ENCODE results near the gene GPR22.

GPR22 gene

DNA sequence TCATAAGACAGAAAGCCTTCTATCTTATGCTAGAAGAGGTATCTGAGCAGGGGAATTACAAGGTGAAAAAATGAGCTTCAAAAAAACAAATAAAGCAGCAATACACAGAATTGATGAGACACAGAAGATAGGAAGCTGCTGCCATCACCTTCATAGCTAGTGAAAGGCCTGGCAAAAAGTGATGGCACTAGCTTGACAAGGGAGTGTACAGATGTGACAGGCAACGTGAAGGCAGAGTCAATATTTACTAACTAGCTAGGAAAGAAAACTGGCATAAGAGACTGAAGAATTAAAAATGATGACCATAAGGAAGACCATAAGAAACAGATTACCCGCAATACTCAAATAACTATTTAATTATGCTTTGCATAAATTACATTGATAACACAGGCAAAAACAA lies 9.4 kb downstream of the GPR22 start:
- DNase-seq: no peak

DNA sequence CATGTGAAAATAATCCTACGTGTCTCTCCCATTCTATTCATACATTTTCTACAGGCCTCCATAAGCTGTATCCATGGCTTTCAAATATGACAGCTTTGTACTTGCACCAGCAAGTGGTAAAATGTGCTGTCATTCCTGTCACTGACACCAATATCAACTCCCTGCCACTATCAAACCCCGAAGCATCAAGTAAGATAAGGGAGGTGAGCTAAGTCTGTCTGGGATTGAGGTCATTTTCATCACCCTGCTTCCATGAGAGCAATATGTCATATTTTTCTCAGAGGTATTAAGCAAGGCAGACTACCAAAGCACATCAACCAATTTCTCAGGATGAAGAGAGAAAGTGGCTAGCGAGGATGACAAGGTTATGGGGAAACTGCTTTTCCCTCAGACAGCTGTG lies 11.1 kb downstream of the GPR22 start:
- DNase-seq: no peak

DNA sequence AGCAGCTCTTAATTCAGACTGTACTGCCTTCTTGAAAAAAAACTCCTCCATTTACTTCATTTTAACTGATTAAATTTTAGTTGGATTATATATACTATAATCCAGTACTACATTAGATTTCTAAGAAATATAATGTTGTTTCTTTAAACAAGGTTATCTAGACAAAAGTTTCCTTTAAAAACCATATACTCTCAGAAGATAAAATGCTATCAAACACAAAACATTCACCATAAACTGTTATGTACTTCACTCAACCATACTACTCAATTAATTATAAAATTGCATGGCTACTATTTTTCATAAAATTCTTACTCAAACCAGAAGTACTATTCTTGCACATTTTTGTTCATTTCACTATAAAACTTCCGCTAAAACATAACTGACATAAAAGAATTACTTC lies 12.7 kb downstream of the GPR22 start:
- no peak for DNase-seq

DNA sequence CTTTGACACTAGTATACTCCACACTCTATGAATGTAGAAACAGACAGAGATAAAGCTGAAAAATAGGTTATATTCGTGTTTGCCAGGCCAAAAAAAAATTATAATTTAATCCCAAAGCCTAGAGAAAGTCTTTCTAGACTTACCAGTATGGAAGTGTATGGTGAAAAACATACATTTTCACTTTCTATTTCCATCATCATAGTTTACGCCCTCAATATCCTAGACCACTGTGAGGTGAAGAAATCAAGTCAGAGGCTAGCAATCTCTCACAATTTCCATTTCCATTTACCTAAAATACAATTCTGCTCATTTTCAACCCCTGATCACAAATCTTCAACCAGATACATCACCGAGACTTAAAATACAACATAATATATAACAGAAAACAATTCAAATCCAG lies 16.2 kb downstream of the GPR22 start:
- no peak for DNase-seq

DNA sequence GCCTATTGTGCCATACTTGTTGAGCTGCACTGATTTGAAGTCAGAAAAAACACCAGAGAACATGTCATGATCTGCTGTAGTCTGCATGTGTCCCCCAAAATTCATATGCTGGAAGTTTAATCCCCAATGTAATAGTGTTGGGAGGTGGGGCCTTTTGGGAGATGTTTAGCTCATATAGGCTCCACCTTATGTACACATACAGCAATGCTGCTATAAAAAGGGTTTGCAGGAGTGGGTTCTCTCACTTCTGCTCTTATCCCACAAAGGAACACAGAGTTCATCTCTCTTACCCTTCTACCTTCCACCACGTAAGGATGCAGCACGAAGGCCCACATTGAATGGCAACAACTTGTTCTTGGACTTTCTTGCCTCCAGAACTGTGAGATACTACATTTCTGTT lies 23.0 kb downstream of the GPR22 start:
- DNase-seq: no peak

DNA sequence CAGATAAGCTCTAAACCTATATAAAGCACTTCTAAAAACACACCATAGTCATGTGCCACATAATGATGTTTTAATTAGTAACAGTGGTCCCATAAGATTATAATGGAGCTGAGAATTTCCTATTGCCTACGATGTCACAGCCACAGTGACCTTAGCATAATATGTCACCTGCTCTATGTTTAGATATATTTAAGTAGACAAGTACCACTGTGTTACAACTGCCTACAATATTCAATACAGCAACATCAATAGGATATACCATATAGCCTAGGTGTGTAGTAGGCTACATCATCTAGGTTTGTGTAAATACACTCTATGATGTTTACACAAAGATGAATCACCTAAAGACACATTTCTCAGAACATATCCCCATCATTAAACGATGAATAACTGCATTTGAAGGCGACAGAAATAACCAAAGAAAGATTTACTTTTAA lies 24.5 kb downstream of the GPR22 start:
- no peak for DNase-seq

DNA sequence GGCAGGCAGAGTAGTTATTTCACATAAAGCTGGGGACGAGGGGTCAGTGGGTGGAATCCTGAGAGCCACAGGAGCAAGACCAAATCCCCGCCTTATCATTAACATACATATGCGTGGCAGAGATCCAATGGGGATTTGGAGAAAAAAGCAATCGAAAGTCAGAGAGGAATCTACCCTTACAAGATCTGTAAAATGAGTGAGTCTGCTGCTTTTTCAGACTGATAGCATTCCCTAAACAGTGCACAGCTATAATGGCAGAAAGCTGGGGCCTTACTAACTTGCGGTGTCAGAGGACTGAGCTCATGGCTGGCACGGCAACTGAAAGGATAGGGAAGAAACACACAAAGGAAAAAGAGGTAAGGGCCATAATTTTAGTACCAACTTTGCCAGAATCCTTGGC lies 25.0 kb downstream of the GPR22 start:
- DNase-seq: no peak

DNA sequence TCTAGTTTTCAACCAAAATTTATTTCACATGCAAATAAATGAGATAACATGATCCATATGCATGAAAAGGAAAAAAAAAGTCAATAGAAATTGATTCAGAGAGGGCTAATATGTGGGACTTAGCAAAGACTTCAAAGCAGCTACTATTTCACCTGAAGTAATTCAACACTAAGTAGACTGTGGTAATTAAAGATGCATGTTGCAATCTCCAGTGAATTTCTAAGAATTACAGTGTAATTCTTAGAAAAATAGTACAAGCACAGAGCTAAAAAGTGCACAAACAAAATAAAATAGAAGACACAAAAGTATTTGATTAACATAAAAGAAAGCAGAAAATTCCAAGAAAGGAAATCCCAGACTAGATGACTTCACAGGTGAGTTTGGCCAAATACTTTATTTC lies 25.7 kb downstream of the GPR22 start:
- no peak for DNase-seq

DNA sequence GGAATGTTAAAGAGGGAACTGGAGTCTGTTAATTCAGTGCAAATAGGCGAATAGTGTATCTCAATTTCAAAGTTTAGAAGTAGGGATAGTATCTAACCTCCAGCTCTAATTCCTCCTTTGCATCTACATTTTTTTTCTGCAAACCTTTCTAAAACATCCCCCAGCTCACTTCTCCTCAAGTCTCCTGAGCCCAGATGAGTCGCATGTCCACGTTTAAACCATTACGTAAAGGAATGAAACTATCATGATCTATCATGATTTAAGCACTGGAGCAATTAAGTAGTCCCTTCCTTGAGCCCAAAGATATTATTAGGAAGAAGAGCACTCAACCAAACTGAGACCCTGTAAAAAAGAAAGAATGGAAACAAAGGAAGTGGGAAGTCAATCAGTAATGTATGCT lies 29.9 kb downstream of the GPR22 start:
- no peak for DNase-seq

DNA sequence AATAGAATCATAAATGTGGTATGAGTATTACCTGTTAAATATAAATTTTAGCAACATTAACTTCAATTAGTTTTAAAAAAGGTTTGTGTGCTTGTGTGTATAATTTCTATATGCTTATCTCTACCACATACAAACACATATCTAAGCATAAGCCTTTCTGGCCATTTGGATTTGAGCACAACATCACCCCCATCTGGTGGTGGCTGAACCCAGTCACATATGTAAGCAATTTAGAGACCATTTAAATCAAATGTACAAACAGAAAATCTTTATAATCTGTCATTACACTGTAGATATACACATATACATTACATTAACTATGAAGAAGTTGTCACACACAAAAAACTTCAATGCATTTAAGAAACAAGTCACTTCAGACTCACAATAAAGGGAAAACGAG lies 31.7 kb downstream of the GPR22 start:
- DNase-seq: no peak

DNA sequence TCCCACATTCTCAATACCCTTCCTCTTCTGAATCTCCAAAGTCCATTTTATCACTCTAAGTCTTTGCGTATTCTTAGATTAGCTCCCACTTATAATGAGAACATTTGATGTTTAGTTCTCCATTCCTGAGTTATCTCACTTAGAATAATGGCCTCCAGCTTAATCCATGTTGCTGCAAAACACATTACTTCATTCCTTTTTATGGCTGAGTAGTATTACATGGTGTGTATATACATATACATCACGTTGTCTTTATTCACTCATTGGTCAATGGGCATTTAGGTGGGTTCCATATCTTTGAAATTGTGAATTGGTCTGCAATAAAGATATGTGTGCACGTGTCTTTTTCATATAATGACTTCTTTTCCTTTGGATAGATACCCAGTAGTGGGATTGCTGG lies 32.3 kb downstream of the GPR22 start:
- no peak for DNase-seq

DNA sequence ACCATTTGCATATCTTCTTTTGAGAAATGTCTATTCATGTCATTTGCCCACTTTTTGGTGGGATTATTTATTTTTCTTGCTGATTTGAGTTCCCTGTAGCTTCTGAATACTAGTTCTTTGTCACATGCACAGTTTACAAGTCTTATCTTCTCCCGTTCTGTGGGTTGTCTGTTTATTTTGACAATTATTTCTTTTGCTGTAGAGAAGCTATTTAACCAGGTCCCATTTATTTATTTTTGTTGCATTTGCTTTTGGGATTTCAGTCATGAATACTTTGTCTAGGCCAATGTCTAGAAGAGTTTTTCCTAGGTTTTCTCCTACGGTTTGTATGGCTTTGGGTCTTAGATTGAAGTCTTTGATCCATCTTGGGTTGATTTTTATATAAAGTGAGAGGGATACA lies 32.9 kb downstream of the GPR22 start:
- no peak for DNase-seq

DNA sequence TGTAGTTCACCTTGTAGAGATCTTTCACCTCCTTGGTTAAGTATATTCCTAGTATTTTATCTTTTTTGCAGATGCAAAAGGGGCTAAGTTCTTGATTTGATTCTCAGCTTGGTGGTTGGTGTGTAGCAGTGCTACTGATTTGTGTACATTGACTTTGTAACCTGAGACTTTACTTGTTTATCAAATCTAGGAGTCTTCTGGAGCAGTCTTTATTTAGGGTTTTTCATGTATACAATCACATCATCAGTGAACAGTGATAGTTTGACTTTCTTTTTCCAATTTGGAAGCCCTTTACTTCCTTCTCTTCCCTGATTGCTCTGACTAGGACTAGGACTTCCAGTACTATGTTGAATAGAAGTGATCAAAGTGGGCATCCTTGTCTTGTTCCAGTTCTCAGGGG lies 33.8 kb downstream of the GPR22 start:
- DNase-seq: no peak

DNA sequence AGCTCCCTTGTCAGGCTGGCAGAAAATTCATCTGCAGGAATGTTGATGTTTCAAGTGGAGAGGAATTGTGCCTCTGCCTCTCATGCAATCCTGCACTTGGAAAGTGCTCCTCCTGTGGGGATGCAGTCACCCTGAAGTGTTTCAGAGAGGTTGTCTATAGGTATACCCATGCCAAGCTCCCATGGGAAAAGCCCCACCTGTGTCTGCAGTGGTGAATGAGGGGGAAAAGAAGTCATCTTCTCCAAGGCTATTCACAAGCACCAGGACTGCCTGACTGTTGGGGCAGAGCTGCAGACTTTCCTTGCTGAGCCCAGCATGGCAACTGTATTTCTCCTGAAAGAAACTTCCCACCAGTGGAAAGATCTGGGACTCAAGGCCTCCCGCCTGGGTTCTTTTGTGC lies 35.5 kb downstream of the GPR22 start:
- no peak for DNase-seq

DNA sequence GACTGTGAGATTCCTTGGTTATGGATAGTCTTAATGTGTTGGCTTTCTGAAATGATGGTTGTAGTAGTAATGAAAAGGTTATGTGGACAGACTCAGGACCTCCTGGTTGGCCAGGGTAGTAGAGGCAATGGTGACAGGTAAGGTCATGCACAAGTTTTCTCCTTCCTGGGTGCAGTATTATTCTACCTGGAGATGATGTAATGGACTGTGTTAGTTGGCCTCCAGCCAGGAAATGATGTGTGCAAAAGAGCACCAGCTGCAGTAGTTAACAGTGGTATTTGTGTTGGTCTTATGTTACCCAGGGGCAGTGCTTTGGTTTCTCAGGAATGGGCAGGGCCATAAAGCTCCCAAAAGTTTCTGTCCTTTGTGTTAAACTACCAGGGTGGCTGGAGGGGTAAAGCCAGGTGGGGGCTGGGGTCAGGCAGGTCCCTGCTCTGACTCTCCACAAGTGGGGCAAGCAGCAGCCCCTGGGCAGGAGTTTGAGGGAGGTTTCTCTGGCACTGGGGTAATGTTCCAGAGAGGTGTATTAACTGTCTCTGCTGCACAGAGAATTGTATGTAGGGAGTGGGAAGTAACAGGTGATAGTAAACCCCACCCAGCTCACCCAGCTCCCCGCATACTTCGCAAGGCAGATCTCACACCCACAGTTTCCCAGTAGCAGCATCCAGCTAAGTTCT lies 36.3 kb downstream of the GPR22 start:
- DNase-seq: peak; percentile 95

DNA sequence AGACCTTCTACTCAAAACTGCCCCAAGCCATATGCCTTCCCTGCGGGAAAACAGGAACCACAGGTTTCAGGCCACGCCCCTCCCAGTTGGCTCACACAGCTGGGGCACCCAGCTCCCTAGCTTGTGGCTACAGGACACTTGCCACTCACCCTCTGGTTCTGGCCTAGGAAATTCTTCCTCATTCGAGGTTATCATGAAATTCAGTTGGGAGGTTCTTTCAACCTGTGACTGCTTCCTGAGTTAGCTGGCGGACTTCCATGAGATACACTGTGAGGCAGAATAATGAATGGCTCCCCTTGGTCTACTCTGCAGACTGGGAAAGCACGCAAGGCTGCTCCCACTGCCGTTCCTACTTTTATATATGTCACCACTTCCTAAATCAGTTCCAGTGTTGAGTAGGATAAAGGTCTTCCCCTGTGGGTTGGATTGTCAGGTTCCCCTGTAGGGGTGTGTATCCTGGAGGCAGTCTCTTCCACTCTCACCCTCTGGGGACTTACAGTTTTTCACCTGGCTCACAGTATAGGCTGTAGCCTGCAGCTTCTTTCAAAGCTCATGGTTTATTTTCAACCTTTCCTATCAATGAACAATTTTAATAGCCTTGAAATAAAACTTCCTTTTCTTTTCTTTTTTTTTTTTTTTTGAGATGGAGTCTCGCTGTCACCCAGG lies 37.0 kb downstream of the GPR22 start:
- peak; percentile 84 for DNase-seq

Measured in NCI-H2029 (cell line).